A673 (cell line): Measurements from ENCODE around the gene SCART1. TPM values are rescaled to one million over a fixed set of nuclear protein-coding genes. Genes with fewer than 3 reads are reported as not detected.

Source experiments
- BruUV-seq: library from RNA; stranded (reverse); fragments of 400-500 nt; replicated peaks from 2 replicates; lab custom pipeline; 2021; lab: Mats Ljungman, UMichigan
- CTCF ChIA-PET: fragments of 300-600 bp; sonication (Branson Sonifier 250); formaldehyde crosslinking; loops from one replicate; lab custom pipeline; 2022; ENCODE audit warnings: antibody characterized with exemption; lab: Charles Lee
- POLR2A ChIA-PET: fragments of 300-600 bp; sonication (Branson Sonifier 250); formaldehyde crosslinking; loops from one replicate; lab custom pipeline; 2022; ENCODE audit warnings: antibody characterized with exemption; ENCODE audit not compliant: low non-redundant PET; lab: Charles Lee
- DNase-seq: peaks from one replicate; pipeline ENCODE4 v3.0.0-alpha.2; 2015; ENCODE audit warnings: low spot score
- H3K27ac ChIP-seq: fragments of 200-600 bp; sonication (generic); 2 replicates; pipeline ENCODE4 v1.5.1; 2016; ENCODE audit warnings: mixed run types, low read depth, mild to moderate bottlenecking, mixed read lengths, antibody characterized with exemption, low read length; ENCODE audit not compliant: poor library complexity, severe bottlenecking
- H3K27me3 ChIP-seq: fragments of 200-600 bp; sonication (generic); replicated peaks from 2 replicates; pipeline ENCODE4 v1.6.1; 2017; ENCODE audit warnings: mixed run types, low read depth, mild to moderate bottlenecking, mixed read lengths, antibody characterized with exemption, low read length; ENCODE audit not compliant: insufficient read depth, poor library complexity
- H3K36me3 ChIP-seq: fragments of 200-600 bp; sonication (generic); 2 replicates; pipeline ENCODE4 v1.6.1; 2016; ENCODE audit warnings: mixed run types, mild to moderate bottlenecking, mixed read lengths, antibody characterized with exemption, low read length; ENCODE audit not compliant: insufficient read depth, poor library complexity, severe bottlenecking
- H3K4me1 ChIP-seq: fragments of 200-600 bp; sonication (generic); 2 replicates; pipeline ENCODE4 v1.6.1; 2017; ENCODE audit warnings: mixed run types, mild to moderate bottlenecking, mixed read lengths, antibody characterized with exemption, low read length; ENCODE audit not compliant: insufficient read depth, poor library complexity, severe bottlenecking
- H3K4me3 ChIP-seq: fragments of 200-600 bp; sonication (generic); 2 replicates; pipeline ENCODE4 v1.5.1; 2016; ENCODE audit warnings: low read depth, mixed run types, mild to moderate bottlenecking, mixed read lengths, low read length; ENCODE audit not compliant: poor library complexity, severe bottlenecking
- H3K9me3 ChIP-seq: fragments of 200-600 bp; sonication (generic); 2 replicates; pipeline ENCODE4 v1.6.1; 2016; ENCODE audit warnings: mixed run types, low read depth, mild to moderate bottlenecking, mixed read lengths, antibody characterized with exemption, low read length; ENCODE audit not compliant: poor library complexity, severe bottlenecking
- EZH2 ChIP-seq: fragments of 200-600 bp; sonication (generic); IDR thresholded peaks from 2 replicates; pipeline ENCODE4 v1.6.1; 2017; ENCODE audit warnings: borderline replicate concordance, low read depth, mild to moderate bottlenecking, mixed read lengths, antibody characterized with exemption, low read length; ENCODE audit not compliant: poor library complexity, severe bottlenecking
- intact Hi-C: fragments of 100-400 bp; cut with micrococcal nuclease; formaldehyde crosslinking; loops from one replicate; pipeline ENCODE4 v1.10.0; 2022; ENCODE audit not compliant: unreplicated experiment
- total RNA-seq: library from RNA; stranded (reverse); gene quantifications from 2 replicates; pipeline ENCODE4 v1.2.3, GENCODE V29; 2021
- TF ChIP-seq, protein P1 (sequence below): fragments of 300-800, 200-600 bp; sonication (generic); conservative IDR thresholded peaks from 2 replicates; pipeline ENCODE4 v1.5.1; 2017; ENCODE audit warnings: low read depth, mild to moderate bottlenecking, antibody characterized with exemption, low read length, moderate library complexity, mixed read lengths

The SCART1 gene
- total RNA-seq, 1 experiment from 2014 or later: 1.8 TPM

- intact Hi-C loops: no loop called here
- DNase-seq: no peak
- H3K4me3 ChIP-seq: no peak overlapping the region
- no peaks in the 10 kb centered on the region for H3K36me3 ChIP-seq
- no TSS peak for BruUV-seq
- no peak overlapping the region for H3K27ac ChIP-seq
- POLR2A ChIA-PET: no interaction called here
- H3K27me3 ChIP-seq: peaks cover 8% of the 10 kb centered on the region
- H3K4me1 ChIP-seq: no peaks in the 10 kb centered on the region
- CTCF ChIA-PET: no interaction called here
- peaks cover 10% of the 10 kb centered on the region for H3K9me3 ChIP-seq
- TF ChIP-seq EZH2: no peak
- TF ChIP-seq, protein P1, sequence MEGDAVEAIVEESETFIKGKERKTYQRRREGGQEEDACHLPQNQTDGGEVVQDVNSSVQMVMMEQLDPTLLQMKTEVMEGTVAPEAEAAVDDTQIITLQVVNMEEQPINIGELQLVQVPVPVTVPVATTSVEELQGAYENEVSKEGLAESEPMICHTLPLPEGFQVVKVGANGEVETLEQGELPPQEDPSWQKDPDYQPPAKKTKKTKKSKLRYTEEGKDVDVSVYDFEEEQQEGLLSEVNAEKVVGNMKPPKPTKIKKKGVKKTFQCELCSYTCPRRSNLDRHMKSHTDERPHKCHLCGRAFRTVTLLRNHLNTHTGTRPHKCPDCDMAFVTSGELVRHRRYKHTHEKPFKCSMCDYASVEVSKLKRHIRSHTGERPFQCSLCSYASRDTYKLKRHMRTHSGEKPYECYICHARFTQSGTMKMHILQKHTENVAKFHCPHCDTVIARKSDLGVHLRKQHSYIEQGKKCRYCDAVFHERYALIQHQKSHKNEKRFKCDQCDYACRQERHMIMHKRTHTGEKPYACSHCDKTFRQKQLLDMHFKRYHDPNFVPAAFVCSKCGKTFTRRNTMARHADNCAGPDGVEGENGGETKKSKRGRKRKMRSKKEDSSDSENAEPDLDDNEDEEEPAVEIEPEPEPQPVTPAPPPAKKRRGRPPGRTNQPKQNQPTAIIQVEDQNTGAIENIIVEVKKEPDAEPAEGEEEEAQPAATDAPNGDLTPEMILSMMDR: no peak
Observed at GRCh38 chr10:133484818-133485217, 31.1 kb downstream of the SCART1 start.

GRCh38 chr10:133487085-133487484, 33.3 kb downstream of the SCART1 start:
- no peak overlapping the region for H3K27ac ChIP-seq
- peaks cover 10% of the 10 kb centered on the region for H3K9me3 ChIP-seq
- no TSS peak for BruUV-seq
- CTCF ChIA-PET: no interaction called here
- peaks cover 8% of the 10 kb centered on the region for H3K27me3 ChIP-seq
- intact Hi-C loops: no loop called here
- TF ChIP-seq, protein P1: no peak
- no peak for TF ChIP-seq EZH2
- no peaks in the 10 kb centered on the region for H3K36me3 ChIP-seq
- no peaks in the 10 kb centered on the region for H3K4me1 ChIP-seq
- H3K4me3 ChIP-seq: no peak overlapping the region
- DNase-seq: no peak
- POLR2A ChIA-PET: no interaction called here

DNA sequence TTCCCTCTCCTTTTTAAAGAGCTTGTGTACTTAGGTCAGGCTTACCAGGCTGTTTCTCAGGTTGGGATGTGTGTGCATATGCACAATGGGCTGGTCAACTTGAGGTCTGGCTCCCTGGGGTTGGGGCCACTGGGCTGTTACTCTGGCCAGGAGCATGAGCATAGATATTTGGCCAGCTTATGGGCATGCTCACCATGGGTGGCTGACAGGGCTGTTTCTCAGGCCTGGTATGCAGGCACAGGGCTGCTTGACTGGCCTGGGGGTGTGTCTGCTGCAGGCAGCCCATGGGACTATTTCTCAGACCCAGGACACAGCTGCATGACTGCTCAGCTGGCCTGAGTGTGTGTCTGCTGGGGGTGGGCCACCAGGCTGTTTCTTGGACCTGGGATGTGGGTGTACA, 34.6 kb downstream of the SCART1 start:
- Histone ChIP-seq H3K27me3 (peaks cover 8% of the 10 kb centered on the region), H3K27ac (no peak overlapping the region), H3K4me1 (no peaks in the 10 kb centered on the region), H3K36me3 (no peaks in the 10 kb centered on the region), H3K4me3 (no peak overlapping the region), H3K9me3 (peaks cover 10% of the 10 kb centered on the region)
- BruUV-seq: no TSS peak
- DNase-seq: no peak
- CTCF ChIA-PET: no interaction called here
- POLR2A ChIA-PET: no interaction called here
- intact Hi-C loops: no loop called here
- TF ChIP-seq EZH2: no peak
- TF ChIP-seq, protein P1: no peak
